CD4-positive, alpha-beta memory T cell (primary cell): ENCODE data around the gene APBB1. TPM values are rescaled to one million over a fixed set of nuclear protein-coding genes. Genes with fewer than 3 reads are reported as not detected.

ENCODE experiments used
- CTCF ChIA-PET: fragments of 350-600 bp; sonication (Branson Sonifier 250); formaldehyde crosslinking; loops from one replicate; lab custom pipeline; 2021; ENCODE audit warnings: inconsistent platforms; ENCODE audit not compliant: partially characterized antibody; lab: Charles Lee
- POLR2A ChIA-PET: fragments of 350-600 bp; sonication (Branson Sonifier 250); formaldehyde crosslinking; loops from one replicate; lab custom pipeline; 2021; ENCODE audit not compliant: partially characterized antibody; lab: Charles Lee
- DNase-seq, 5 donors: peaks; one replicate each; pipeline versions ENCODE4 v3.0.0 to v3.0.0-alpha.2; 2020 to 2022; ENCODE audit warnings: mixed read lengths in 1 of 5
- H3K27ac ChIP-seq: one replicate; pipeline ENCODE4 v1.7.0; 2013; ENCODE audit warnings: low read depth, low read length
- H3K27me3 ChIP-seq: 2 replicates; pipeline ENCODE4 v1.7.0; 2013; ENCODE audit warnings: mild to moderate bottlenecking, low read length, moderate library complexity; ENCODE audit not compliant: insufficient read depth
- H3K36me3 ChIP-seq: 2 replicates; pipeline ENCODE4 v1.7.0; 2013; ENCODE audit warnings: mild to moderate bottlenecking, low read length, moderate library complexity; ENCODE audit not compliant: insufficient read depth
- H3K4me1 ChIP-seq: 2 replicates; pipeline ENCODE4 v1.7.0; 2013; ENCODE audit warnings: mild to moderate bottlenecking, low read length, moderate library complexity; ENCODE audit not compliant: insufficient read depth
- H3K4me3 ChIP-seq, 2 donors: one replicate each; pipeline ENCODE4 v1.7.0; 2013; ENCODE audit warnings: low read length in 2 of 2, mild to moderate bottlenecking in 1 of 2
- H3K9me3 ChIP-seq, 2 donors: one replicate each; pipeline ENCODE4 v1.7.0; 2013; ENCODE audit warnings: low read length in 2 of 2, control low read depth in 1 of 2; ENCODE audit not compliant: control insufficient read depth in 1 of 2
- H3K27ac Mint-ChIP-seq, 7 donors: one replicate each; pipeline ENCODE4 v1.8.0; 2020 to 2021; ENCODE audit warnings: mixed read lengths in 7 of 7, mild to moderate bottlenecking in 6 of 7, inconsistent platforms in 3 of 7, moderate library complexity in 3 of 7
- H3K27me3 Mint-ChIP-seq, 2 donors: one replicate each; pipeline ENCODE4 v1.8.0; 2020 to 2021; ENCODE audit warnings: mixed read lengths in 2 of 2
- H3K36me3 Mint-ChIP-seq, 2 donors: one replicate each; pipeline ENCODE4 v1.8.0; 2020 to 2021; ENCODE audit warnings: mixed read lengths in 2 of 2, inconsistent platforms in 1 of 2, mild to moderate bottlenecking in 1 of 2
- H3K4me1 Mint-ChIP-seq, 4 donors: one replicate each; pipeline ENCODE4 v1.8.0; 2020 to 2021; ENCODE audit warnings: mixed read lengths in 4 of 4, mild to moderate bottlenecking in 1 of 4
- H3K4me3 Mint-ChIP-seq, 8 donors: one replicate each; pipeline ENCODE4 v1.8.0; 2020 to 2021; ENCODE audit warnings: mixed read lengths in 8 of 8, mild to moderate bottlenecking in 7 of 8, moderate library complexity in 6 of 8, inconsistent platforms in 3 of 8
- H3K9me3 Mint-ChIP-seq, 8 donors: one replicate each; pipeline ENCODE4 v1.8.0; 2020 to 2021; ENCODE audit warnings: mixed read lengths in 8 of 8, mild to moderate bottlenecking in 5 of 8, inconsistent platforms in 3 of 8, moderate library complexity in 1 of 8
- intact Hi-C: fragments of 100-400 bp; cut with micrococcal nuclease; formaldehyde crosslinking; loops from one replicate; pipeline ENCODE4 v1.15.1; 2023
- polyA plus RNA-seq, 2 donors: library from polyadenylated mRNA; unstranded; fragments of 300-500 nt; fragmentation: Illumina TruSeq; gene quantifications; one replicate each; pipeline ENCODE4 v1.2.3, GENCODE V29; 2021
- total RNA-seq, 2 experiments: library from RNA; stranded (reverse); gene quantifications; one replicate each; pipeline ENCODE4 v1.2.3, GENCODE V29; 2021

The APBB1 gene
- total and polyA plus RNA-seq, 4 experiments from 2014 or later: 84.7 to 107 (median 93.4) TPM

GRCh38 chr11:6357222-6357621, 61.7 kb downstream of the APBB1 start:
- Histone ChIP-seq H3K4me3 (no peak overlapping the region), H3K4me1 (no peaks in the 10 kb centered on the region), H3K27me3 (no peaks in the 10 kb centered on the region), H3K9me3 (no peaks in the 10 kb centered on the region), H3K27ac (no peak overlapping the region), H3K36me3 (no peaks in the 10 kb centered on the region)
- Mint-ChIP-seq H3K9me3 (no peaks in the 10 kb centered on the region), H3K36me3 (no peaks in the 10 kb centered on the region), H3K4me3 (no peak overlapping the region), H3K27me3 (no peaks in the 10 kb centered on the region), H3K27ac (no peak overlapping the region), H3K4me1 (peaks cover 0 to 4% (median 1%) of the 10 kb centered on the region in 4 donors)
- intact Hi-C loops: no loop called here
- POLR2A ChIA-PET: no interaction called here
- no peak for DNase-seq
- CTCF ChIA-PET: interaction anchor here (0.8 to 1.0 kb wide), 2 partner anchors 105 to 107 kb away, joined by 3 to 5 read pairs; no protein-coding TSS in a partner anchor

GRCh38 chr11:6356503-6357055, 62.3 kb downstream of the APBB1 start:
- Histone ChIP-seq H3K9me3 (no peaks in the 10 kb centered on the region), H3K4me1 (no peaks in the 10 kb centered on the region), H3K27ac (no peak overlapping the region), H3K27me3 (no peaks in the 10 kb centered on the region), H3K4me3 (no peak overlapping the region), H3K36me3 (no peaks in the 10 kb centered on the region)
- H3K27ac Mint-ChIP-seq: peak overlapping the region in 2 of 7 donors; percentile 24 to 75
- no peaks in the 10 kb centered on the region for H3K36me3 Mint-ChIP-seq
- ChIA-PET POLR2A (no interaction called here), CTCF (interaction anchor here (0.6 to 1.0 kb wide), 3 partner anchors 105 to 134 kb away, joined by 3 to 5 read pairs (median 4); no protein-coding TSS in a partner anchor)
- no peak overlapping the region for H3K4me3 Mint-ChIP-seq
- intact Hi-C loops: no loop called here
- DNase-seq: no peak
- H3K9me3 Mint-ChIP-seq: no peaks in the 10 kb centered on the region
- H3K27me3 Mint-ChIP-seq: peaks cover 0 to 3% of the 10 kb centered on the region in 2 donors
- peaks cover 0 to 4% (median 1%) of the 10 kb centered on the region in 4 donors for H3K4me1 Mint-ChIP-seq

GRCh38 chr11:6354651-6355485, 64.0 kb downstream of the APBB1 start:
- no peak overlapping the region for H3K4me3 ChIP-seq
- H3K36me3 Mint-ChIP-seq: no peaks in the 10 kb centered on the region
- H3K4me1 Mint-ChIP-seq: peaks cover 0 to 4% (median 1%) of the 10 kb centered on the region in 4 donors
- H3K4me1 ChIP-seq: no peaks in the 10 kb centered on the region
- no peak overlapping the region for H3K27ac ChIP-seq
- intact Hi-C loops: no loop called here
- no peaks in the 10 kb centered on the region for H3K9me3 Mint-ChIP-seq
- no peak overlapping the region for H3K4me3 Mint-ChIP-seq
- H3K9me3 ChIP-seq: no peaks in the 10 kb centered on the region
- H3K36me3 ChIP-seq: no peaks in the 10 kb centered on the region
- CTCF ChIA-PET: interaction anchor here (0.7 to 5.4 kb wide), 18 partner anchors 8 to 1718 kb away, joined by 3 to 60 read pairs (median 6); partner anchors contain the start of genes CCKBR and OR51D1
- H3K27me3 Mint-ChIP-seq: peaks cover 0 to 3% of the 10 kb centered on the region in 2 donors
- H3K27ac Mint-ChIP-seq: peak overlapping the region in 1 of 7 donors; percentile 24
- no peaks in the 10 kb centered on the region for H3K27me3 ChIP-seq
- DNase-seq: no peak
- POLR2A ChIA-PET: no interaction called here

- Histone ChIP-seq H3K27me3 (no peaks in the 10 kb centered on the region), H3K4me3 (no peak overlapping the region), H3K4me1 (no peaks in the 10 kb centered on the region), H3K27ac (no peak overlapping the region), H3K36me3 (no peaks in the 10 kb centered on the region), H3K9me3 (no peaks in the 10 kb centered on the region)
- H3K27ac Mint-ChIP-seq: peak overlapping the region in 2 of 7 donors; percentile 2 to 74
- peaks cover 0 to 4% (median 1%) of the 10 kb centered on the region in 4 donors for H3K4me1 Mint-ChIP-seq
- DNase-seq: peak; percentile 46 to 63 (median 52)
- no peaks in the 10 kb centered on the region for H3K36me3 Mint-ChIP-seq
- H3K4me3 Mint-ChIP-seq: no peak overlapping the region
- intact Hi-C loops: loop anchor here (1.0 kb wide), 2 partner anchors 102 to 330 kb away; no protein-coding TSS in a partner anchor
- POLR2A ChIA-PET: no interaction called here
- H3K9me3 Mint-ChIP-seq: no peaks in the 10 kb centered on the region
- CTCF ChIA-PET: interaction anchor here (0.7 to 5.4 kb wide), 26 partner anchors 9 to 1716 kb away, joined by 3 to 60 read pairs (median 4); partner anchors contain the start of gene OR51D1
- peaks cover 0 to 3% of the 10 kb centered on the region in 2 donors for H3K27me3 Mint-ChIP-seq
These were observed 65.4 kb downstream of the APBB1 start for GRCh38 chr11:6353367-6353987.

GRCh38 chr11:6351782-6352382, 67.0 kb downstream of the APBB1 start:
- Histone ChIP-seq H3K4me3 (no peak overlapping the region), H3K36me3 (no peaks in the 10 kb centered on the region), H3K4me1 (no peaks in the 10 kb centered on the region), H3K27me3 (no peaks in the 10 kb centered on the region), H3K27ac (no peak overlapping the region), H3K9me3 (no peaks in the 10 kb centered on the region)
- ChIA-PET POLR2A (no interaction called here), CTCF (interaction anchor here (0.7 to 5.4 kb wide), 12 partner anchors 9 to 328 kb away, joined by 3 to 60 read pairs (median 4); no protein-coding TSS in a partner anchor)
- H3K27me3 Mint-ChIP-seq: peaks cover 1 to 5% of the 10 kb centered on the region in 2 donors
- H3K4me3 Mint-ChIP-seq: no peak overlapping the region
- H3K36me3 Mint-ChIP-seq: no peaks in the 10 kb centered on the region
- intact Hi-C loops: no loop called here
- H3K4me1 Mint-ChIP-seq: peaks cover 0 to 3% (median 1%) of the 10 kb centered on the region in 4 donors
- DNase-seq: no peak
- H3K27ac Mint-ChIP-seq: peak overlapping the region in 1 of 7 donors; percentile 2
- H3K9me3 Mint-ChIP-seq: no peaks in the 10 kb centered on the region

GRCh38 chr11:6350486-6350885, 68.4 kb downstream of the APBB1 start:
- no peak overlapping the region for H3K27ac ChIP-seq
- Mint-ChIP-seq H3K36me3 (no peaks in the 10 kb centered on the region), H3K27me3 (peaks cover 4 to 5% of the 10 kb centered on the region in 2 donors), H3K4me1 (peaks cover 0 to 3% (median 1%) of the 10 kb centered on the region in 4 donors), H3K4me3 (no peak overlapping the region), H3K9me3 (no peaks in the 10 kb centered on the region), H3K27ac (no peak overlapping the region)
- H3K4me1 ChIP-seq: no peaks in the 10 kb centered on the region
- no peak for DNase-seq
- no peaks in the 10 kb centered on the region for H3K36me3 ChIP-seq
- no peaks in the 10 kb centered on the region for H3K27me3 ChIP-seq
- POLR2A ChIA-PET: no interaction called here
- CTCF ChIA-PET: interaction anchor here (1.1 to 5.4 kb wide), 7 partner anchors 8 to 327 kb away, joined by 3 to 60 read pairs (median 9); no protein-coding TSS in a partner anchor
- H3K4me3 ChIP-seq: no peak overlapping the region
- no peaks in the 10 kb centered on the region for H3K9me3 ChIP-seq
- intact Hi-C loops: no loop called here
